Osteoblast (primary cell): ENCODE data around the gene SOS1. TPM values are rescaled to one million over a fixed set of nuclear protein-coding genes. Genes with fewer than 3 reads are reported as not detected.

Source experiments
- DNase-seq: peaks from one replicate; pipeline ENCODE4 v3.0.0; 2011; ENCODE audit warnings: low spot score, mixed read lengths; ENCODE audit not compliant: insufficient read length; ENCODE audit errors: missing footprints
- H2AFZ ChIP-seq: 2 replicates; pipeline ENCODE4 v1.6.0; 2011; ENCODE audit warnings: mild to moderate bottlenecking, low read length
- H3K27ac ChIP-seq: 2 replicates; pipeline ENCODE4 v1.5.1; 2011; ENCODE audit warnings: mild to moderate bottlenecking, low read depth, low read length, moderate library complexity
- H3K27me3 ChIP-seq: 2 replicates; pipeline ENCODE4 v1.6.0; 2012; ENCODE audit warnings: mild to moderate bottlenecking, control low read depth, inconsistent platforms, low read length, moderate library complexity; ENCODE audit not compliant: insufficient read depth
- H3K36me3 ChIP-seq: 2 replicates; pipeline ENCODE4 v1.5.1; 2011; ENCODE audit warnings: mild to moderate bottlenecking, low read length, control low read depth, moderate library complexity; ENCODE audit not compliant: insufficient read depth
- H3K4me1 ChIP-seq: 2 replicates; pipeline ENCODE4 v1.5.1; 2011; ENCODE audit warnings: mild to moderate bottlenecking, low read length, control low read depth, moderate library complexity; ENCODE audit not compliant: insufficient read depth
- H3K4me2 ChIP-seq: 2 replicates; pipeline ENCODE4 v1.6.0; 2011; ENCODE audit warnings: mild to moderate bottlenecking, low read length; ENCODE audit not compliant: insufficient read depth
- H3K4me3 ChIP-seq: fragments of 200-600 bp; sonication (generic); 3 replicates; pipeline ENCODE4 v1.5.1; 2012; ENCODE audit warnings: mild to moderate bottlenecking, low read length, inconsistent platforms; ENCODE audit not compliant: insufficient read depth
- H3K79me2 ChIP-seq: 2 replicates; pipeline ENCODE4 v1.6.0; 2012; ENCODE audit warnings: mild to moderate bottlenecking, low read length, control low read depth, inconsistent platforms; ENCODE audit not compliant: insufficient read depth
- H3K9me3 ChIP-seq: 2 replicates; pipeline ENCODE4 v1.5.1; 2011; ENCODE audit warnings: low read depth, low read length, control low read depth
- H4K20me1 ChIP-seq: 2 replicates; pipeline ENCODE4 v1.6.0; 2012; ENCODE audit warnings: mild to moderate bottlenecking, low read length, control low read depth; ENCODE audit not compliant: insufficient read depth
- total RNA-seq: library from RNA; depleted of rRNA; stranded (reverse); fragments of >200 nt; gene quantifications from 2 replicates; pipeline ENCODE4 v1.2.3, GENCODE V29; 2012
- TF ChIP-seq, protein P1 (sequence below): IDR thresholded peaks from 2 replicates; pipeline ENCODE4 v1.5.1; 2011; ENCODE audit warnings: mild to moderate bottlenecking, low read depth, low read length, moderate library complexity; ENCODE audit errors: extremely low read depth

SOS1 gene
- total RNA-seq, 1 donor, result 28.6 TPM

DNA sequence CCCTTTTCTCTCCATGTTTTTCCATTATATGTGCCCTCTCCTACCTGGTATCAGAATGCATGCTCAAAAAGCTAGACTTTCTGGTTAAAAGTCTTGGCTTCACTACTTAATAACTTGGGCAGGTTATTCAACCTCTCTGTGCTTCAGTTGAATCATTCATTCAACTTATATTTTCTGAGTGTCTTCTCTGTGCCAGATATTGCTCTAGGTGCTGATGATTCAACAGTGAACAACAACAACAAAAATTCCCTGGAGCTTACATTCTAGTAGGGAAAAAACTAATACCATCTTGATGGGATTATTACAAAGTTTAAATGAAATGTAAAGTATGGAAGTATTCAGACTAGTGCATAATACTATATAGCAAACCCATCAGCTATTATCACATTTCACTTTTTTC lies 55.2 kb downstream of the SOS1 start:
- DNase-seq, result no peak
- peaks cover 3% of the 10 kb centered on the region for H4K20me1 ChIP-seq
- peaks cover 8% of the 10 kb centered on the region for H3K36me3 ChIP-seq
- no peak overlapping the region for H3K27ac ChIP-seq
- peaks cover 3% of the 10 kb centered on the region for H3K4me1 ChIP-seq
- H3K27me3 ChIP-seq, result no peaks in the 10 kb centered on the region
- no peaks in the 10 kb centered on the region for H3K9me3 ChIP-seq
- H3K4me2 ChIP-seq, result no peak overlapping the region
- H3K79me2 ChIP-seq, result peaks cover 19% of the 10 kb centered on the region
- no peak overlapping the region for H3K4me3 ChIP-seq
- H2AFZ ChIP-seq, result no peak overlapping the region
- TF ChIP-seq, protein P1, sequence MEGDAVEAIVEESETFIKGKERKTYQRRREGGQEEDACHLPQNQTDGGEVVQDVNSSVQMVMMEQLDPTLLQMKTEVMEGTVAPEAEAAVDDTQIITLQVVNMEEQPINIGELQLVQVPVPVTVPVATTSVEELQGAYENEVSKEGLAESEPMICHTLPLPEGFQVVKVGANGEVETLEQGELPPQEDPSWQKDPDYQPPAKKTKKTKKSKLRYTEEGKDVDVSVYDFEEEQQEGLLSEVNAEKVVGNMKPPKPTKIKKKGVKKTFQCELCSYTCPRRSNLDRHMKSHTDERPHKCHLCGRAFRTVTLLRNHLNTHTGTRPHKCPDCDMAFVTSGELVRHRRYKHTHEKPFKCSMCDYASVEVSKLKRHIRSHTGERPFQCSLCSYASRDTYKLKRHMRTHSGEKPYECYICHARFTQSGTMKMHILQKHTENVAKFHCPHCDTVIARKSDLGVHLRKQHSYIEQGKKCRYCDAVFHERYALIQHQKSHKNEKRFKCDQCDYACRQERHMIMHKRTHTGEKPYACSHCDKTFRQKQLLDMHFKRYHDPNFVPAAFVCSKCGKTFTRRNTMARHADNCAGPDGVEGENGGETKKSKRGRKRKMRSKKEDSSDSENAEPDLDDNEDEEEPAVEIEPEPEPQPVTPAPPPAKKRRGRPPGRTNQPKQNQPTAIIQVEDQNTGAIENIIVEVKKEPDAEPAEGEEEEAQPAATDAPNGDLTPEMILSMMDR, result no peak

DNA sequence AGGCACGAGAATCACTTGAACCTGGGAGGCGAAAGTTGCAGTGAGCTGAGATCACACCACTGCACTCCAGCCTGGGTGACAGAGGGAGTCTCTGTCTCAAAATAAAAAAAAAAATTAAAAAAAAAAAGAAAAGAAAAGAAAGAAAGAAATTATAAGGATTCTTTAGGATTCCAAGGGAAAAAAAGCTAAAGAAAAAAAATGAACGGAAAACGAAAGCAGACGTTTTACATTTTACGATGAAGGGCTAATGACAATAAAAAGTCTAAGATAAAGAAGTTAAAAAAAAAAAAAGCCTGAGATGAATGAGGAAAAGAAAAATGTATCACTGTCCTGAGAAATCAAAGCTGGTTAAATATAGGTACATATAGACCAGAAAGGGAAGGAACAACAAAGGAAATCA lies 58.5 kb downstream of the SOS1 start:
- Histone ChIP-seq H3K4me3 (no peak overlapping the region), H3K4me2 (no peak overlapping the region), H3K4me1 (no peaks in the 10 kb centered on the region), H3K9me3 (no peaks in the 10 kb centered on the region), H3K27ac (no peak overlapping the region), H4K20me1 (peaks cover 11% of the 10 kb centered on the region), H3K27me3 (no peaks in the 10 kb centered on the region), H2AFZ (no peak overlapping the region), H3K36me3 (peaks cover 8% of the 10 kb centered on the region), H3K79me2 (peaks cover 2% of the 10 kb centered on the region)
- TF ChIP-seq, protein P1, result no peak
- DNase-seq, result no peak

DNA sequence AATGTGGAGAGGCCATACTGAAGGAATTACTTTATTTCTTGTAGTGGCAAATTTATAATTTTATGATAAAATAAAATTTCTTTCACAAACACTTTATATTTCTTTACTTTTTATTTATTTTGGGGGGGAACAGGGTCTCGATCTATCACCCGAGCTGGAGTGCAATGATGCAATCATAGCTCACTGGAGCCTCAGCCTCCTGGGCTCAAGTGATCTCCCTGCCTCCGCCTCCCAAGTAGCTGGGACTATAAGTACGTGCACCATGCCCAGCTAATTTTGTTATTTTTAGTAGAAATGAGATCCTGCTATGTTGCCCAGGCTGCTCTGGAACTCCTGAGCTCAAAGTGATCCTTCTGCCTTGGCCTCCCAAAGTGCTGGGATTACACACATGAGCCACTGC lies 59.6 kb downstream of the SOS1 start:
- Histone ChIP-seq H2AFZ (no peak overlapping the region), H3K4me1 (no peaks in the 10 kb centered on the region), H3K36me3 (no peaks in the 10 kb centered on the region), H3K79me2 (peaks cover 2% of the 10 kb centered on the region), H3K4me3 (no peak overlapping the region), H4K20me1 (peaks cover 11% of the 10 kb centered on the region), H3K27ac (no peak overlapping the region), H3K9me3 (no peaks in the 10 kb centered on the region), H3K27me3 (no peaks in the 10 kb centered on the region), H3K4me2 (no peak overlapping the region)
- DNase-seq, result no peak
- TF ChIP-seq, protein P1, result no peak

DNA sequence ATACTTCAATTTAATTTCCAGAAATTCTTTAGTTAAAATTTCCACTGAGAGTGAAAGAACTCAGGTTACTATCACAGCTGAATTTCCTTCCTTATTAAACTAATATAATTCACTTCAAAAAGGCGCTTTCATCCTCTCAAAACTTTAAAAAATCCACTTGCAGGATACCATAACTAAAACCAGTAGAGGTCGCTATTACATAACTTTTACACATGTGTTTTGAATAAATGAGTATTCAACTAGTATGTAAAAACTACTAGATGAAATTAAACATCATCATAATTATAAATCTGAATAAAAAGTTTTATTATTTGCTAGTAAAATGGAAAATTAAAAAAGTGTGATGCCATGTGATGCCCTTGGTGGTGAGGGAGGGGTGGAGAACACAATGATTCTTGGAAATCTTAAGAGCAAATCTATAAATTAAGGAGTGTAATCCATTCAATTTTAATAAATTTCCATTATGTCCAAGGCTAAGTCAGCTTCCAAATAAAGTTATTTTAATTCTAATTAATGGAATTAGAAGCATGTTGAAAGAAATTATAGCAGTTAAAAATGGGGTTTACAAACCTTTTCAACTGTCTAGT lies 61.4 kb downstream of the SOS1 start:
- no peak overlapping the region for H3K4me3 ChIP-seq
- H3K27ac ChIP-seq, result no peak overlapping the region
- no peaks in the 10 kb centered on the region for H3K9me3 ChIP-seq
- H3K36me3 ChIP-seq, result peaks cover 5% of the 10 kb centered on the region
- no peaks in the 10 kb centered on the region for H3K4me1 ChIP-seq
- H3K4me2 ChIP-seq, result no peak overlapping the region
- no peaks in the 10 kb centered on the region for H3K27me3 ChIP-seq
- H3K79me2 ChIP-seq, result no peaks in the 10 kb centered on the region
- peaks cover 11% of the 10 kb centered on the region for H4K20me1 ChIP-seq
- DNase-seq, result peak; percentile 46
- TF ChIP-seq, protein P1, result peak; percentile 70
- H2AFZ ChIP-seq, result no peak overlapping the region
